ENCODE data around the gene MEMO1. TPM values are rescaled to one million over a fixed set of nuclear protein-coding genes. Genes with fewer than 3 reads are reported as not detected.
"Not testable (repeated sequence)": the region's sequence is repeated elsewhere in the genome, so short reads cannot be mapped to it uniquely, and the experiment has no call there.

Gene MEMO1
- total and polyA plus RNA-seq, 2 donors (not counting 3 experiments of a cell fraction or from before 2014, with no cell fraction given), result 38.6 to 56.2 TPM

DNA sequence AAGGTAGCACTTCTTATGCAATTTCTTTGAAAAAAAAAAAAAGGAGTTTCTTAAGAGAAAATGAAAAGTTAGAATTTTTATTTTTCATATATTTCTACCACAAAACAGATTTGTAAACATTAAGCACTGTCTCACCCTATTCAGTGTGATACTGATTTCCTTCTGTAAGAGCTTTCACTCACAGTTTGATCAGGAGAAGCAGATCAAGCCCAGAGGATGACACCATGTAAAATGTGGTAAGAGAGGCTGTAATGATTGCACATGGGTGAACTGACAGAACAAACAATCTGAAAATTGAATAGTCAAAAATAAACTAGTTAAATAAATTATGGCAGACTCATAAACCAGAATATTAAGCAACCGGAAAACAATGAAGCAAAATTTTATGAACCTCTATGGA is 54.5 kb downstream of the MEMO1 start:
- Histone ChIP-seq H3K79me2 (ENCODE audit: control insufficient read depth, insufficient read depth, low read length) (peaks cover 80% of the 10 kb centered on the region), H3K4me2 (ENCODE audit: insufficient read depth, low read length) (no peak overlapping the region), H4K20me1 (replicated peaks; ENCODE audit: control insufficient read depth, extremely low read depth, insufficient read depth, low read length) (no peaks in the 10 kb centered on the region), H3K27me3 (ENCODE audit: control insufficient read depth in 2 of 2, insufficient read depth in 2 of 2, low read length in 2 of 2) (no peaks in the 10 kb centered on the region), H3K4me3 (replicated peaks in 1 of 3; ENCODE audit: insufficient read depth in 1 of 3, low read depth in 1 of 3, low read length in 3 of 3) (no peak overlapping the region), H3K9me3 (replicated peaks; ENCODE audit: control insufficient read depth, insufficient read depth, low read length) (no peaks in the 10 kb centered on the region), H3K9me1 (replicated peaks; ENCODE audit: control insufficient read depth, extremely low read depth, insufficient read depth, low read length) (no peaks in the 10 kb centered on the region), H3K27ac (ENCODE audit: insufficient read depth, low read depth, low read length) (no peak overlapping the region), H3K9ac (replicated peaks; ENCODE audit: extremely low read depth, insufficient read depth, low read length) (no peak overlapping the region), H2AFZ (ENCODE audit: low read depth, low read length) (no peak overlapping the region), H3K4me1 (ENCODE audit: control insufficient read depth, extremely low read depth, insufficient read depth, low read length) (no peaks in the 10 kb centered on the region), H3K36me3 (ENCODE audit: control insufficient read depth in 2 of 2, extremely low read depth in 1 of 2, insufficient read depth in 2 of 2, low read length in 2 of 2) (no peaks in the 10 kb centered on the region)
- ChIA-PET POLR2A (no interaction called here), CTCF (no interaction called here)
- DNase-seq (ENCODE audit: low read depth, low spot score), result no peak
- no TSS peak for BruUV-seq (replicated peaks)
- intact Hi-C loops (cut with micrococcal nuclease) (no loop called here), dilution Hi-C loops (cut with MboI; ENCODE audit: extremely low pct_ligation_motif_present, low sequenced_read_pairs) (no loop called here)
- TF ChIP-seq GATA2 (IDR thresholded peaks at IDR 0.05; ENCODE audit: insufficient read depth, insufficient read length, low read depth, low read length), result no peak
- no peak for TF ChIP-seq JUN (IDR thresholded peaks at IDR 0.05; ENCODE audit: borderline replicate concordance, insufficient read depth, insufficient read length, low read depth)
- no peak for TF ChIP-seq CTCF (IDR thresholded peaks at IDR 0.05; ENCODE audit: extremely low read depth in 1 of 2, insufficient read depth in 1 of 2, low read depth in 1 of 2, low read length in 2 of 2)
- no peak for TF ChIP-seq EZH2 (IDR thresholded peaks at IDR 0.05; ENCODE audit: borderline replicate concordance, low read depth, low read length, severe bottlenecking)
- TF ChIP-seq POLR2A (IDR thresholded peaks at IDR 0.05; ENCODE audit: low read depth, low read length), result no peak
- no peak for TF ChIP-seq MYC (IDR thresholded peaks at IDR 0.05; ENCODE audit: low read depth, low read length)
- no peak for TF ChIP-seq POLR2AphosphoS5 (IDR thresholded peaks at IDR 0.05; ENCODE audit: insufficient read depth, low read depth, low read length)
- no peak for TF ChIP-seq MAX (IDR thresholded peaks at IDR 0.05; ENCODE audit: insufficient read depth, insufficient read length)
- no peak for TF ChIP-seq FOS (IDR thresholded peaks at IDR 0.05; ENCODE audit: borderline replicate concordance, insufficient read depth, low read length)
- FAIRE-seq, result no peak

DNA sequence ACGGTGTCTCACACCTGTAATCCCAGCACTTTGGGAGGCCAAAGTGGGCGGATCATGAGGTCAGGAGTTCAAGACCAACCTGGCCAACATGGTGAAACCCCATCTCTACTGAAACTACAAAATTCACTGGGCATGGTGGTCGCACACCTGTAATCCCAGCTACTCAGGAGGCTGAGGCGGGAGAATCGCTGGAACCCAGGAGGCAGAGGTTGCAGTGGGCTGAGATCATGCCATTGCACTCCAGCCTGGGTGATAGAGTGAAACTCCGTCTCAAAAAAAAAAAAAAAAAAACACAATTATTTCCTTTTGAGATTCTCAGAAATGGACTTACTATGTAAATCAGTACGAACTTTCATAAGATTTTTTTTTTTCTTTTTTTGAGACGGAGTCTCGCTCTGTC is 57.7 kb downstream of the MEMO1 start:
- H4K20me1 ChIP-seq (replicated peaks; ENCODE audit: control insufficient read depth, extremely low read depth, insufficient read depth, low read length); H3K27ac ChIP-seq (ENCODE audit: insufficient read depth, low read depth, low read length); H3K9ac ChIP-seq (replicated peaks; ENCODE audit: extremely low read depth, insufficient read depth, low read length); H3K27me3 ChIP-seq (ENCODE audit: control insufficient read depth in 2 of 2, insufficient read depth in 2 of 2, low read length in 2 of 2); H3K4me2 ChIP-seq (ENCODE audit: insufficient read depth, low read length); FAIRE-seq; H3K36me3 ChIP-seq (ENCODE audit: control insufficient read depth in 2 of 2, extremely low read depth in 1 of 2, insufficient read depth in 2 of 2, low read length in 2 of 2); H3K9me3 ChIP-seq (replicated peaks; ENCODE audit: control insufficient read depth, insufficient read depth, low read length); dilution Hi-C loops (cut with MboI; ENCODE audit: extremely low pct_ligation_motif_present, low sequenced_read_pairs); H3K4me1 ChIP-seq (ENCODE audit: control insufficient read depth, extremely low read depth, insufficient read depth, low read length); POLR2A ChIA-PET; H3K9me1 ChIP-seq (replicated peaks; ENCODE audit: control insufficient read depth, extremely low read depth, insufficient read depth, low read length); H2AFZ ChIP-seq (ENCODE audit: low read depth, low read length); DNase-seq (ENCODE audit: low read depth, low spot score); BruUV-seq (replicated peaks); H3K4me3 ChIP-seq (replicated peaks in 1 of 3; ENCODE audit: insufficient read depth in 1 of 3, low read depth in 1 of 3, low read length in 3 of 3); intact Hi-C loops (cut with micrococcal nuclease): not testable (repeated sequence)
- CTCF ChIA-PET, result interaction anchor here (1.3 kb wide), 1 partner anchor 15 kb away, joined by 4 read pairs; no protein-coding TSS in a partner anchor
- H3K79me2 ChIP-seq (ENCODE audit: control insufficient read depth, insufficient read depth, low read length), result peaks cover 84% of the 10 kb centered on the region

Measured in endothelial cell of umbilical vein (primary cell).